Activated CD8-positive, alpha-beta memory T cell treated with anti-CD3 and anti-CD28 coated beads for 24 hours (primary cell): ENCODE data around the gene SETD1B.
"Not testable (repeated sequence)": the region's sequence is repeated elsewhere in the genome, so short reads cannot be mapped to it uniquely, and the experiment has no call there.

Source experiments
- DNase-seq: peaks from one replicate; pipeline ENCODE4 v3.0.0-alpha.2; 2020

Gene SETD1B

DNA sequence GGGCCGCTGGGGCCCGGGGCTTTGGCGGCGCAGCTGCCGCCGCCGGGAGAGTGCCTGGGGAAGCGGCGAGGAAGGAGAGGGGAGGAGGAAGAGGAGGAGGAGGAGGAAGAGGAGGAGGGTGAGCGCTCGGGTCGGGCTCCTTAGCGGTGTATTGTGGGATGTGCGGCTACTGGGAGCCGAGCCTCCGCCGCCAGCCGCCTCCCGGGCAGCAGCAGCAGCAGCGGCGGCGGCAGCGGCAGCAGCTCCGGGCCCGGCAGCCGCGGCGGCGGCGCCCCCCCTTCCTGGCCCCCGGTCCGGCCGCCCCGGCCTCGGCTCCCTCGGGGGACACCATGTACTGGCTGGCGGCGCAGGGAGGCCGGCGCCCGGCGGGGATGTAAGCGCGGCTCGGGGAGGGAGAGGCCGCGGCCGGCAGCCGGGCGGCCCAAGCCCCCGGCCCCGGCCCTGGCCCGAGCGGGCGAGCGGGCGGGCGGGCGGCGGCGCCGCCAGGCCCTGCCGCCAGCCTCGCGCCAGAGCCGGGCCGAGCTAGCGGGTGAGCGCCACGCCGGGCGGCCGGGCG, at the start of gene SETD1B:
TSS of gene SETD1B (plus strand) at position 149 of the 556 bp plus-strand sequence. CDS start 729 bp downstream, outside the sequence.
- peak; percentile 80 for DNase-seq

- DNase-seq = no peak
Measured at GRCh38 chr12:121754836-121755235, 49.0 kb upstream of the SETD1B start.

DNA sequence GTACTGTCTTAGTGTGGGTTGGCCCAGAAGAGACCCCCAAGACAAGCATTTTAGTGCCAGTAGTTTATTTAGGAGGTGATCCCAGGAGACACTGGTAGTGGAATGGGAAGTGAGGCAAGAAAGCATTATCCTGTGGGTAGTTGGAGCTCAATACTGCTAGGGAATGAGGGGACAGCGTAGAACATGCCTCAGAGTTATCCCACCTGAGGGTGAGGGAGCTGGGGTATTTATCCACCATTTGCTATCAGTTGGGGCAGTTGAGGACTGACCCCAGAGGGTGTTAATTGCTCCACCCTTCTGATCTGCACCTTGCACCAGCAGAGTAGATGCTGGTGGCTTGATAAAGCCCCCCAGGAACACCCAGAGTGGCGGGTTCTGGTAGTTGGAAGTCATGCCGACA, 48.2 kb upstream of the SETD1B start:
- no peak for DNase-seq

- not testable (repeated sequence) for DNase-seq
Measured at GRCh38 chr12:121758536-121758935, 45.3 kb upstream of the SETD1B start.

DNA sequence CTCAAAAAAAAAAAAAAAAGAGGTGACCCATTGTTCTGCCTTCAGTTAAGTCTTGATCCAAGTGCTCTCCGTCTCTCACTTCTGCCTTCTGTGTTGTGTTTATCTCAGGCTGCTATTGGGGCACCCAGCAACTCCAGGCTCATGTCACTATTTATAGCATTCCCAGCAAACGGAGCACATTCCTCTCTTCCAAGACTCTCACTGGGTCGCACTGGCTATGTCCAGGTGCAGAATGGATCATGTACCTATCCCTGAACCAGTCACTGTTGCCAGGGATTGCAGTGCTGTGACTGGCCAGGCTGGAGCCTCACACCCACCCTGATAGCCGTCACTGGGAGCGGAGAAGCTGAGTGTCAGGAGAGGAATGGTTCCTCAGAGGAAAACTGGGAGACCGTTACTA, 41.5 kb upstream of the SETD1B start:
- DNase-seq = no peak

DNA sequence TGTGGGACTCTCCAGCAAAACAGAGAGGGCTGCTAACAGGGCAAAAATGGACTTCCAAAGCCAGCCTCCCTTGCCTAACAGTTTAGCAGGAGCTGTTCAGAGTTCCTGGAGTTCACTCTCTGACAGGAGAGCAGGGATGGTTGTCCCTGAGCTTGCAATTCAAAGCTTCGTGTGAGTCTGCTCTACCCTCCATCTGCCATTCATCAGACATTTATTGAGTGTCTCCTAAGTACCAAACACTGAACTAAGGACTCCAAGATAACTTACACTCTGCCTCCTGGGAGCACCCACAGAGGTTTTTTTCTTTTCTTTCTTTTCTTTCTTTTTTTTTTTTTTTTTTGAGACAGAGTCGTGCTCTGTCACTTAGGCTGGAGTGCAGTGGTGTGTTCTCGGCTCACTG, 39.0 kb upstream of the SETD1B start:
- no peak for DNase-seq

- no peak for DNase-seq
Measured at GRCh38 chr12:121765573-121765972, 38.2 kb upstream of the SETD1B start.

- no peak for DNase-seq
Measured at GRCh38 chr12:121766290-121767039, 37.3 kb upstream of the SETD1B start.

DNA sequence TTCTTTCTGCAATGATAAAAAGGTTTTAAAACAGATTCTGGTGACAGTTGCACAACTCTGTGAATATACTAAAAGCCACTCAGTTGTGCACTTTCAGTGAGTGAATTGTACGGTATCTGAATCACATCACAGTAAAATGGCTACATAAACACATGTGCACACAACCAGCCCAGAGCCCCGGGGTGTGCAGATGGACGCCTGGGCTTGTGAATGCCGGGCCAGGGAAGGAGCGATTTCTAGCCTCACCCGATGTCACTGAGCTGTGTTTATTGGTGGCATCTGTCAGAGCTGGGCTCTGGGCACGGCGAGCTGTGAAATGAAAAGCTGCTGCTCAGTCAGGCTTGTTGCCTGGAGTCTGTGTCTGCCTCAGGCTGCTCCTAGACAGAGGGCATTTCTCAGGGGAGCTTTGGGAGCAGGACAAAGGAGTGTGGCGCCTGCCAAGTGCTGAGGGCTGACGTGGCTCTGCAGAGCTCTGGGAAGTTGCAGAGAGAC, 36.2 kb upstream of the SETD1B start:
- no peak for DNase-seq

GRCh38 chr12:121769297-121769830, 34.4 kb upstream of the SETD1B start:
- DNase-seq = no peak

DNA sequence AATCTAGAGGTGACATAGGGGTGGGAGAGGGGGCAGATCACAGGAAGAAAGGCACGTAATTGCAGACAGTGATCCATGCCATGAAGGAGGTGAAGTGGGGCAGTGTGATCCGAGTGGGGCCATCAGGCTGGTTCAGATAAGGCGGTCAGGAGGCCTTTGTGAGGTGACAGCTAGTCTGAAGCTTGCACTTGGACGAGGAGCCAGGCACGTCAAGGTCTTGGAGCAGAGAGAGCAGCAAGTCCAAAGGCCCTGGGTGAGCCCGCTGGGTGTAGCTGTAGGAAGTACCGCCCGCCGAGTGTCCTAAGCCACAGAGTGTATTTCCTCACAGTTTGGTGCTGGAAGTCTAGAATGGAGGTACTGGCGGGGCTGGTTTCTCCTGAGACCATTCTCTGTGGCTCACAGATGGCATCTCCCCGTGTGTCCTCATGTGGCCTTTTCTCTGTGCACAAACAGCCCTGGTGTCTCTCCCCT, 33.9 kb upstream of the SETD1B start:
- no peak for DNase-seq

DNA sequence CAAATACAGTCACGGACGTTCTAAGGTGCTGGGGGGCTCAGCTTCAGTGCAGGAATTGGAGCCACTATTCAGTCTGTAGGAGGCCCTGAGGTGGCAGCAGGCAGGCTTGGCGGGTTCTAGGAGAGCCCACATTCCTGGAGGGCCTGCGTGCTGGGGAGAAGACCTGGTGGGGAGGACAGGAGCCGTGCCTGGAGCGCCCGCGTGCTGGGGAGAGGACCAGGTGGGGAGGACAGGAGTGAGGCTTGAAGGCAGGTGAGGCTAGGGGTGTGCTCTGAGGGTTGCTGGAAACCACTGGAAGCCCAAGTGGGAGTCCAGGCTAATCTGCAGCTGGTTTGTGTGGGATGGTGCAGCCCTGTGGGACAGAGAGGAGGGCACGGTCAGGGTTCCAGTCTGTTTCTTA, 33.4 kb upstream of the SETD1B start:
- no peak for DNase-seq

DNA sequence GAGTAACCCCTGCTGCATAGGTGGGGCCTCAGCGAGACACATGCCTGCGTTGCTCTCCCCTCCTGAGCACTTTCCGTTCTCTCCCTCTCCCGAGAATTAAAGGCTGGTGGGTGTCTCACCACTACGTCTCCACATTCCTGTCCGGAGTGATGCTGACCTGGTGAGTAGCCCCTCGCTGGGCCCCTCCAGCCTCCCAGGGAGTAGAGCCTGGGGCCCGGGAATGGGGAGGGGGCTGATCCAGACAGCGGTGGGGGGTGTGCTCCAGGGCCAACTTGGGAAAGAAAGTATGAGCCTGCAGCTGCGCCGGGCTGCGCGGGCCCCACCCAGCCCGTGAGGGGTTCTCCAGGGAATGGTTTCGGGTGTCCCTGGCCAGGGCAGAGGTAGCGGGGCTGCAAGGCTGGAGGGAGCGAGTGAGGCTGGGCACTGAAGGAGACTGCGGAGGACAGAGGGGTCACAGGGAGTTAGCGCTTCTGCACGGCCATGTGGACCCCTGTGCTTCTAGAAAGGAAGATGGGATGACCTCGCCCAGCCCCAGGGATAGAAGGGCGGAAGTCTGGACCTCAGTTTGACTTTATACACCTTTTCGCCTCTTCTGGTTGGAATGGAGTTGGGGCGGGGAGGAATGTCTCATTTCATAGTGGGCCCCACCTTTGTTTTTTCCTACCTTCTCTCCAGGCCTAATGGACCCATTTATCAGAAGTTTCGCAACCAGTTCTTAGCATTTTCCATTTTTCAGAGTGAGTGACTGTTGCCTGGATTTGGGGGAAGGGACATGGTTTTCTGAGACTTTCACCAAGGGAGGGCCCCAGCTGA, 32.8 kb upstream of the SETD1B start:
- no peak for DNase-seq

- peak; percentile 88 for DNase-seq
Measured at GRCh38 chr12:121773011-121773777, 30.6 kb upstream of the SETD1B start.

DNA sequence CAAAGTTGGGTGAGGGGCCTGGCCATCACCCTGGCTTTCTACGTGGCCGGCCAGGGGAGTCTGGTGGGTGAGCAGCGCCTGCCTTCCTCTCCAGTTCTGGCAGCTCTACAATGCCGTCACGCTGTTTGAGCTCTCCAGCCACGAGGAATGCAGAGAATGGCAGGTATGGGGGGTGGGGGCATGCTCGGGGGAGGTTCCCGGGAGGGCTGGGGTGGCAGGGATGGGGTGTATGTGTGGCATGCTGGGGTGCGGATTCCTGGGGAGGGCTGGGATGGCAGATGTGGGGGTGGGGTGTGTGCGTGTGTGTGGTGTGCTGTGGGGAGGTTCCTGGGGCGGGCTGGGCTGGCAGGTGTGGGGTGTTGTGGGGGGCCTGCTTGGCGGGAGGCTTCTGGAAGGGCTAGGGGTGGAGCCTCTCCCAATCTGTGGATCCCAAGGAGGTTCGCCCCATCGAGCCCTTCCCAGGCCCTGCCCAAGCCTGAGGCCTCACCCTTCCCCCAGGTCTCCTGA, 28.8 kb upstream of the SETD1B start:
- no peak for DNase-seq

DNA sequence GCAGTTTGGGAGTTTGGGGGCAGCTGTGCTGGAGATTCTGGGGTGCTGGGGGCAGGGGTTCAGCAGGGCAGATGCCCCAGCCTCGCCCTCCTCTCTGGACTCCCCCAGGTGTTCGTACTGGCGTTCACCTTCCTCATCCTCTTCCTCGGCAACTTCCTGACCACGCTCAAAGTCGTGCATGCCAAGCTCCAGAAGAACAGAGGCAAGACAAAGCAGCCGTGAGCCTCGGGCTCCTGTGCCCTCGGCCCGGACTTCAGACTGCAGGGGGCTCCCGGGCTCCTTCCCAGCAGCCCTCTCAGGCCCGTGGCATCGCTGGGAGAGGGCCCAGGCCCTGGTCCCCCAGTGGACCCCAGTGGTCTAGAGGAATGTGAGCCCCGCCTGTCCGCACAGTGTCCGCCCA, 28.3 kb upstream of the SETD1B start:
- DNase-seq = no peak

GRCh38 chr12:121776190-121777098, 27.4 kb upstream of the SETD1B start:
- DNase-seq = peak; percentile 99

DNA sequence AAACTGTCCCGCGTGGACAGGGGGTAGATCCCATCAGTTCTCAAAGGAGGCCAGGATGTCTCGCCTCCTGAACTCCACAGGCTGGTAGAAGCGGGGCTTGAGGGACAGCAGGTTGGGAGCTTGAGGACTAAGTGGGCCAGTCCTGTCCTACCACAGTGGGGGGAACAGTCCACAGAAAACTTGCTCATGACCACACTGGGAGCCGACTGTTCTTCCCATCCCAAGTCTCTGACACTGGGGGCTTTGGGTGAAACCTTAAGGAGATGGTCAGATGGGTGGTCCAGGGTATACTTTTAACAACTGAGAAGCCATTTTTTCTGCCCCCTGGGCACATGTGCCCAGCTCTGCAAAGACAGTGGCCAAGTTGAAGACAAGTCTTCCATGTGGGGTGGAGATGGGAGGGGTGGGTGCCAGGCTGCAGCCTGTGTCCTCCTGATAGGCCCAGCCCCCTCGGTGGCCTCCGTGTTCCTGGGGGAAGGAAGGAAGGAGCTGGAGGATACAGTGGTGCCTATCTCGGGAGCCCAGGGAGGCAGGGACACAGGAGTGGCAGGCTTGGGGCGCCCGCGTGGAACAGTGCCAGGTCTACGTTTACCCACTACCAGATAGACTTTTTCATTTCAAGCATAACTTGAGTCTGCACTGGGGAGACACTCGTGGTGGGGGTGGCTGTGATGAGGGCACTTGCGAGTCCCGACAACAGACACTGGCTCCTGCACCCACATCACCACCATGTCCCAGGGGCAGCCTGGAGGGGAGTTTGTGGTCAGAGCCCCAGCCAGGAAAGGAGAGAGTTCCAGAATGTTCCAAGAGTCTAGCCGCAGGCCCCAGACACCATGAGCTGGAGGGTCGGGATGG, 25.0 kb upstream of the SETD1B start:
- no peak for DNase-seq

- no peak for DNase-seq
Measured at GRCh38 chr12:121779422-121779895, 24.4 kb upstream of the SETD1B start.

GRCh38 chr12:121780429-121780828, 23.4 kb upstream of the SETD1B start:
- no peak for DNase-seq
